Small intestine (tissue), 7 donors: ENCODE measurements around the gene ARID3A. TPM values are rescaled to one million over a fixed set of nuclear protein-coding genes. Genes with fewer than 3 reads are reported as not detected.

Experiments used
- DNase-seq, 2 donors: peaks; one replicate each; pipeline versions ENCODE4 v3.0.0 to v3.0.0-alpha.2; 2013
- FAIRE-seq: peaks from 2 replicates; lab custom pipeline; 2012; peaks lifted over from hg19 to GRCh38; lab: Jason Lieb, UNC
- H3K27ac ChIP-seq, 3 donors: one replicate each; pipeline ENCODE4 v1.5.1; 2013; ENCODE audit warnings: low read length in 2 of 3, mild to moderate bottlenecking in 2 of 3, control low read depth in 1 of 3, inconsistent platforms in 1 of 3, low read depth in 1 of 3, moderate library complexity in 1 of 3
- H3K27me3 ChIP-seq, 3 donors: one replicate each; pipeline ENCODE4 v1.6.1; 2013; ENCODE audit warnings: low read length in 3 of 3, inconsistent platforms in 1 of 3; ENCODE audit not compliant: control insufficient read depth in 3 of 3, insufficient read depth in 3 of 3
- H3K36me3 ChIP-seq, 3 donors: one replicate each; pipeline ENCODE4 v1.6.1; 2013; ENCODE audit warnings: low read length in 3 of 3, inconsistent platforms in 1 of 3, low read depth in 1 of 3, mild to moderate bottlenecking in 1 of 3, moderate library complexity in 1 of 3; ENCODE audit not compliant: control insufficient read depth in 3 of 3, insufficient read depth in 2 of 3
- H3K4me1 ChIP-seq, 3 donors: one replicate each; pipeline ENCODE4 v1.6.1; 2013; ENCODE audit warnings: low read length in 2 of 3, inconsistent platforms in 1 of 3, low read depth in 1 of 3, mild to moderate bottlenecking in 1 of 3, moderate library complexity in 1 of 3; ENCODE audit not compliant: control insufficient read depth in 3 of 3, insufficient read depth in 2 of 3
- H3K4me3 ChIP-seq, 3 donors: one replicate each; pipeline ENCODE4 v1.5.1; 2013; ENCODE audit warnings: low read length in 3 of 3, control low read depth in 1 of 3, inconsistent platforms in 1 of 3, low read depth in 1 of 3, mild to moderate bottlenecking in 1 of 3, moderate library complexity in 1 of 3
- H3K9me3 ChIP-seq, 2 donors: one replicate each; pipeline ENCODE4 v1.6.1; 2013; ENCODE audit warnings: low read depth in 1 of 2, low read length in 1 of 2; ENCODE audit not compliant: control insufficient read depth in 2 of 2, insufficient read depth in 1 of 2
- WGBS, 3 donors: extraction: QIAGEN DNeasy Blood & Tissue Kit; methylation state at CpG; one replicate each; pipeline ENCODE4 v1.1.7; 2013; 5-methylcytosine and 5-hydroxymethylcytosine counted together
- polyA plus RNA-seq, 4 donors: library from polyadenylated mRNA; stranded (reverse) in 3 of 4; unstranded in 1 of 4; fragments of 200-250 nt in 3 of 4; fragments of 120-200 nt in 1 of 4; gene quantifications; one replicate each; pipeline versions ENCODE4 v1.2.1 to v1.2.3, GENCODE V29; 2013
- donor health status: healthy with polysubstance abuse.
- donor health status: control.
- donor health status: control.
- donor health status: Bipolar disorder and iron deficiency.
- donor health status: healthy.

The ARID3A gene
- polyA plus RNA-seq, 4 donors = 1.3 to 242 (median 4.8) TPM

- WGBS, 3 donors = 91 to 94% (median 91%) methylated on average over 11 of the region's 11 CpGs
- Histone ChIP-seq H3K4me1 (peaks cover 0 to 6% (median 2%) of the 10 kb centered on the region in 3 donors), H3K36me3 (peaks cover 5 to 54% (median 7%) of the 10 kb centered on the region in 3 donors), H3K4me3 (no peak overlapping the region), H3K27ac (no peak overlapping the region), H3K27me3 (no peaks in the 10 kb centered on the region), H3K9me3 (no peaks in the 10 kb centered on the region)
- no peak for DNase-seq
- FAIRE-seq = no peak
Observed at GRCh38 chr19:896999-897398, 28.8 kb upstream of the ARID3A start.

- 89 to 90% (median 90%) methylated on average over 25 to 26 of the region's 26 CpGs for WGBS, 3 donors
- no peak overlapping the region for H3K4me3 ChIP-seq
- peaks cover 5 to 57% (median 9%) of the 10 kb centered on the region in 3 donors for H3K36me3 ChIP-seq
- DNase-seq (no peak), FAIRE-seq (no peak)
- no peaks in the 10 kb centered on the region for H3K9me3 ChIP-seq
- peaks cover 0 to 2% (median 0%) of the 10 kb centered on the region in 3 donors for H3K4me1 ChIP-seq
- no peaks in the 10 kb centered on the region for H3K27me3 ChIP-seq
- no peak overlapping the region for H3K27ac ChIP-seq
Observed at GRCh38 chr19:897442-898039, 28.3 kb upstream of the ARID3A start.

DNA sequence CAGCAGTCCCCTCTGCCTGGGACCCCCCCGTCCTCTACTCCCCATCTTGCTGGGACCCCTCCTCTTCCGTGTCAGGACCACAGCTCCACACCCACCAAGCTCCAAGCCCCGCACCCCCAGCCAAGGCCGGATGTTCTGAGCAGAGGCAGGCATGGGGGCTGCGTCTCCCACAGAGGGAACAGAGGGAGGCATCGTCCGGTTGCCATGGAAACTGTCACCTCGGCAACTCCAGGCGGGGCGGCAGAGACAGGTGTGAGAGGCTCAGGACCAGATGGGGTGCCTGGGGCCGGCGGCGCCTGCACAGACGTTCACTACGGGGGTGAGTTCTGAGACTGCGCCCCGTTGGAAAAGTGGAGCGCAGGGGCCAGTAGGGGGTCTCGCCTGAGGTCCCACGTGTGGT, 27.2 kb upstream of the ARID3A start:
- Histone ChIP-seq H3K27me3 (no peaks in the 10 kb centered on the region), H3K9me3 (no peaks in the 10 kb centered on the region), H3K36me3 (peaks cover 5 to 62% (median 9%) of the 10 kb centered on the region in 3 donors), H3K4me1 (peaks cover 0 to 2% (median 0%) of the 10 kb centered on the region in 3 donors), H3K27ac (no peak overlapping the region), H3K4me3 (no peak overlapping the region)
- DNase-seq = no peak
- no peak for FAIRE-seq
- WGBS, 3 donors = 75 to 78% (median 76%) methylated on average over 15 to 20 of the region's 20 CpGs

- FAIRE-seq (no peak), DNase-seq (no peak)
- Histone ChIP-seq H3K27ac (no peak overlapping the region), H3K4me3 (no peak overlapping the region), H3K36me3 (peaks cover 5 to 68% (median 9%) of the 10 kb centered on the region in 3 donors), H3K4me1 (no peaks in the 10 kb centered on the region), H3K9me3 (no peaks in the 10 kb centered on the region), H3K27me3 (no peaks in the 10 kb centered on the region)
- WGBS, 3 donors = 91 to 92% (median 92%) methylated on average over 29 to 32 of the region's 32 CpGs
Observed at GRCh38 chr19:899336-900042, 26.3 kb upstream of the ARID3A start.

- no peak for FAIRE-seq
- Histone ChIP-seq H3K27me3 (no peaks in the 10 kb centered on the region), H3K36me3 (peaks cover 5 to 73% (median 9%) of the 10 kb centered on the region in 3 donors), H3K4me3 (no peak overlapping the region), H3K4me1 (no peaks in the 10 kb centered on the region), H3K9me3 (no peaks in the 10 kb centered on the region), H3K27ac (no peak overlapping the region)
- 86 to 88% (median 87%) methylated on average over 13 to 15 of the region's 15 CpGs for WGBS, 3 donors
- DNase-seq = no peak
Observed at GRCh38 chr19:900043-900301, 25.9 kb upstream of the ARID3A start.

DNA sequence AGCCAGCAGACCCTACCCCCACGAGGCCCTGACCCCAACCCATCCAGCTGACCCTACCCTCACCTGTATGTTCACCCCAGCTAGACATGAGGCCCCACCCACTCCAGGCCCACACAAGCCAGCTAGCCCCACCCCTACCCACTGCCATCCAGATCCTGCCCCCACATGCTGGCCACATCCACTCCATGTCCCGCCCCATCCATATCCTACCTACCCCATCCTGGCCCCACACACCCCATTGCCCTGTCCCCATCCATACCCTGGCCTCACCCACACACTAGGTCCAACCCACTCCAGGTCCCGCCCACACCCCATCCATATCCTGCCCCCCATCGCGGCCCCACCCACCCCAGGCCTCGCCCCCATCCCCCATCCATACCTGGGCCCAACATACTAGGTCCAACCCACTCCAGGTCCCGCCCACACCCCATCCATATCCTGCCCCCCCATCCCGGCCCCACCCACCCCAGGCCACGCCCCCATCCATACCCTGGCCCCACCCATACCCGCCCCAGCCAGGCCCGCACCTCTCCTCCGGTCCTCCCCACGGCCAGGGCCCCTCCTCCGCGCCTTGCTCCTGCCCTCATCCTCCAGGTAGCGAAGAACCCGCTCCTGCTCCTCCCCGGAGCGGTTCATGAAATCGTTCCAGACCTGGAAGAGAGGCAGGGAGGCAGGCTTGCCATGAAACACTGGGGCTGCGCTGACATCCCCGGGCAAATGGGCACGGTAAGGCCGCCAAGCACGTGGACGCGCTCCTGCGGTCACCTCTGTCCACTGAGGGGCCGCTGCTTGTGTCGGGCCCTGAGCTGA, 25.3 kb upstream of the ARID3A start:
- peak in 1 of 2 donors; percentile 25 for DNase-seq
- Histone ChIP-seq H3K27ac (no peak overlapping the region), H3K27me3 (no peaks in the 10 kb centered on the region), H3K4me3 (no peak overlapping the region), H3K36me3 (peaks cover 5 to 75% (median 9%) of the 10 kb centered on the region in 3 donors), H3K9me3 (no peaks in the 10 kb centered on the region), H3K4me1 (no peaks in the 10 kb centered on the region)
- FAIRE-seq = no peak
- 76 to 81% (median 78%) methylated on average over 27 to 30 of the region's 30 CpGs for WGBS, 3 donors

DNA sequence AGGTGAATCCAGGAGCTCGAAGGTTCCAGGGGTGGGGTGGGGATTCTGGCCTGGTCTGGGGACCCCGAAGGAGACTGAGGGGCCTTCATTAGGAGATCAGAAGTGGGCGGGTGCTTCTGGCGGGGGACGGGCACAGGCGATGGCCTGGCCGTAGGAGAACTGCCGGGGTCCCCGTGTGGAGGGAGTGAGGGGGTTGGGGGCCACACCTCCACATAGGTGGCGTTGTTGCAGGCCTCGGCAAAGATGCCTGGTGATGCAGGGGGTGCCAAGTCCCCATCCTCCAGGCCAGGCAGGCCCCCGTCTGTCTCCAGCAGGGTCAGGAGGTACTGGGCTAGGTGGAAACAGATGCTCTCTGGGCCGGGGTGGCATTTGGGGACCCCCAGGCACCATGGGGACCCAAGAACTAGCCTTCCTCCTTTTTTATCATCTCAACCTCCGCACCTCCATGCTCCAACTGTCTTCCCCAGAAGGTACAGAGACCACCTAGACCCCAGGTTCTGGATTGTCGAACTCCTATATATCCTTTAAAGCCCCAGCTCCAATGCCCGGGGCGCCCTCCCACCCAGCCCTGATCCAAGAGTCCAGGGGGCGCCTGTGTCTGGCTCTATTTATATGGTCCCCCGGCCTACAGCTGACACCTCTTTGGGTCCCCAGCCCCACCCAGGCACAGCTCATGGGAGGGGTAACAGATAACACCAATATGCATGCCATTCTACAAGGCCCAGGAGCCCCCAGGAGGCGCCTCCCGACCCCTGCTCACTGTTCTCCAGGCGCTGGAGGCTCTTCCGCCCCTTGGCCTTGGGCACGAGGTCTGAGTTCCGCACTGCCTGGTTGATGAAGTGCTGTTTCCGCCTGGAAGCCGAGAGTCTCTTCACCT, 24.4 kb upstream of the ARID3A start:
- DNase-seq (no peak), FAIRE-seq (no peak)
- peaks cover 5 to 74% (median 9%) of the 10 kb centered on the region in 3 donors for H3K36me3 ChIP-seq
- H3K4me1 ChIP-seq = no peaks in the 10 kb centered on the region
- 90 to 97% (median 93%) methylated on average over 23 to 27 of the region's 27 CpGs for WGBS, 3 donors
- no peak overlapping the region for H3K4me3 ChIP-seq
- no peaks in the 10 kb centered on the region for H3K9me3 ChIP-seq
- H3K27ac ChIP-seq = no peak overlapping the region
- H3K27me3 ChIP-seq = no peaks in the 10 kb centered on the region

- Histone ChIP-seq H3K4me1 (no peaks in the 10 kb centered on the region), H3K27ac (no peak overlapping the region), H3K36me3 (peaks cover 5 to 71% (median 9%) of the 10 kb centered on the region in 3 donors), H3K4me3 (no peak overlapping the region), H3K9me3 (no peaks in the 10 kb centered on the region), H3K27me3 (no peaks in the 10 kb centered on the region)
- 86 to 91% (median 86%) methylated on average over 7 of the region's 7 CpGs for WGBS, 3 donors
- DNase-seq (no peak), FAIRE-seq (no peak)
Observed at GRCh38 chr19:902093-902370, 23.8 kb upstream of the ARID3A start.
